Forelimb muscle (tissue), 1 donor: ENCODE results near the gene DYNLL2. TPM values are rescaled to one million over a fixed set of nuclear protein-coding genes. Genes with fewer than 3 reads are reported as not detected.
"Not testable (repeated sequence)": the region's sequence is repeated elsewhere in the genome, so short reads cannot be mapped to it uniquely, and the experiment has no call there.

Source experiments
- DNase-seq: peaks from one replicate; pipeline ENCODE4 v3.0.0-alpha.2; 2013; ENCODE audit warnings: low read depth
- polyA plus RNA-seq: library from polyadenylated mRNA; unstranded; fragments of 120-200 nt; gene quantifications from one replicate; pipeline ENCODE4 v1.2.1, GENCODE V29; 2013; ENCODE audit not compliant: insufficient read length

The DYNLL2 gene
- polyA plus RNA-seq, 1 donor, result 41.0 TPM

DNA sequence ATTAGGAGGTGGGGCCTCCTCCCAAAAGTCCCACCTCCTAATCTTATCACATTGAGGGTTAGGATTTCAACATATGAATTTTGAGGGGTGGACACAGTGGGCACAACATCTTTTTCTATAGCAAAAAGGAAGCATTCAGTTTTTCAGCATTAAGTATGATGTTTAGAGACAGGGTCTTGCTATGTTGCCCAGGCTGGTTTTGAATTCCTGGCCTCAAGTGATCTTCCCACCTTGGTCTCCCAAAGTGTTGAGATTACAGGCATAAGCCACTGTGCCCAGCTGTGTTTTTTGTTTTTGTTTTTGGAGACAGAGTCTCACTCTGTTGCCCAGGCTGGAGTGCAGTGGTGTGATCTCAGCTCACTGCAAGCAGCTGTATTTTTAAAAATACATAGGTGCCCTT is 18.7 kb downstream of the DYNLL2 start:
- not testable (repeated sequence) for DNase-seq

DNA sequence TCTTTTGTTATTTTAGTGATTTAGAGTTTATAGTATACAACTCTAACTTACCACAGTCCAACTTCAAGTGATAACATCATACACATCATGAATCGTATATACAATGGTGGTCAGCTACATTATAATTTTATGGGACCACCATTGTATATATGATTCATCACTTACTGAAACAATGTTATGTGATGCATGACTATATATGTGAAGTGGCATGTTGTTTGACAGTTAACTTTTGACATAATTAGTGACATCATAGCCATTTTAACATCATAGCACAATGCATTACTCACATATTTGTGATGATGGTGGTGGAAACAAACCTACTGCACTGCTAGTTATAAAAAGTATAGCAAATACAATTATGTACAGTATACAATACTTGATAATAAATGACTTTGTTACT is 21.9 kb downstream of the DYNLL2 start:
- no peak for DNase-seq

DNA sequence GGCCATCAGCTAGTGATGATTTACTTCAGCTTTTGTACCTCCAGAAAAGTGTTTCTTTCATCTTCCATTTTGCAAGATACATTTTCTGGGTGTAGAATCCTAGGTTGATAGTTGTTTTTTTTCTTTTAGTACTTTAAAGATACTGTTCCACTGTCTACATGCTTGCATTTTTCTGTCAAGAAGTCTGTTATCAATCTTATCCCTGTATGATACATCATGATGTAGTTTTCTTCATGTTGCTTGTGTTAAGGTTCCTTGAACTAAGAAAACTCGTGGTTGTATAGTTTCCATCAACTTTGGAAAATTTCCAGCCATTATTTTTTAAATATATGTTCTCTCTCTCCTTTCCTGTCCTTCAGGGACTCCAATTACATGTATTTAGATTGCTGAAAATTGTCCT is 24.1 kb downstream of the DYNLL2 start:
- DNase-seq, result no peak

DNA sequence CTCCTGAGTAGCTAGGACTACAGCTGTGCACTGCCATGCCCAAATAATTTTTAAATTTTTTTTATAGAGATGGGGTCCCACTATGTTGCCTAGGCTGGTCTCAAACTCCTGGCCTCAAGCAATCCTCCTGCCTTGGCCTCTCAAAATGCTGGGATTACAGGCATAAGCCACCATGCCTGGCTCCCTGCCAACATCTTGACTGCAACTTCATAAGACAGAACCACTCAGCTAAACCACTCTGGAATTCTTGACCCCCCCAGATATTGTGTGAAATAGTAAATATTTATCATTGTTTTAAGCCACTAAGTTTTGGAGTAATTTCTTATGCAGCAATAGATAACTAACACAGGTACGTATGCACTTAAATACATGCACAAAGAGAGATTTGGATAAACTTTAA is 26.0 kb downstream of the DYNLL2 start:
- no peak for DNase-seq

DNA sequence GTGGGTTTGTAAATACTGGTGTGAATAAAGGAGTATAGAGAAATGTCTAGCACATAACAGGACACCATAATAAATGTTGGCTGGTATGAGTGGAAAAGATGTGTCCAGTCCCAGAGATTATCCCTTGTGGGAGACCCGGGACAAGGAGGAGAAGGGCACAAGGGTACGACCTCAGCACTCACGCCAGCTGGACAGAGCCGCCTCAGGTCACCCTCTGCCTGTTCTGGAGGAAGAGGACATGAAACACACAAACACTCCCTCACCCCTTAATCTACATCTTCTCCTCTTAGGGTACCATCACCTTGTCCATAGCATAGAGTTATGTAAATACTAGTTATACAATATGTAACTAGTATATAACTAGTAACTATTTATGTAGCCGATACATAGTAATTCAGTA is 26.8 kb downstream of the DYNLL2 start:
- DNase-seq, result no peak

DNA sequence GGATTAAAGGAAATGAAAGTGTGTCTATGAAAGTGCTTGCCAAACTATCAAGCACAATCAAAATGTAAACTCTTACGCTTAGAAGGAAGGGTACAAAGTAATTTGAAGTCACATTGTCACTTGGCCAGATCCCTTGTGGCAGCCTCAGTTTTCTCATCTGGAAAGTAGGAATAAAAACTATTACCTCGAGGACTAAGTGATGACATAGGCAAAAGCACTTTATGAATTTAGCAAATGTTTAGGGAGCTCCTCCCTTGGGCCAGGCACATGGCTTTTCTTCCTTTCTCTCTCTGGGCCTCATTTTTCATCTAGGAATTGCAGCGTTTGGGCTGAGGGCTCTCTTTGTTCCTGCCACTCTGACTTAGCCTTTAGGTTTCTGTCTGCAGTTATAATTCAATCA is 28.5 kb downstream of the DYNLL2 start:
- no peak for DNase-seq

DNA sequence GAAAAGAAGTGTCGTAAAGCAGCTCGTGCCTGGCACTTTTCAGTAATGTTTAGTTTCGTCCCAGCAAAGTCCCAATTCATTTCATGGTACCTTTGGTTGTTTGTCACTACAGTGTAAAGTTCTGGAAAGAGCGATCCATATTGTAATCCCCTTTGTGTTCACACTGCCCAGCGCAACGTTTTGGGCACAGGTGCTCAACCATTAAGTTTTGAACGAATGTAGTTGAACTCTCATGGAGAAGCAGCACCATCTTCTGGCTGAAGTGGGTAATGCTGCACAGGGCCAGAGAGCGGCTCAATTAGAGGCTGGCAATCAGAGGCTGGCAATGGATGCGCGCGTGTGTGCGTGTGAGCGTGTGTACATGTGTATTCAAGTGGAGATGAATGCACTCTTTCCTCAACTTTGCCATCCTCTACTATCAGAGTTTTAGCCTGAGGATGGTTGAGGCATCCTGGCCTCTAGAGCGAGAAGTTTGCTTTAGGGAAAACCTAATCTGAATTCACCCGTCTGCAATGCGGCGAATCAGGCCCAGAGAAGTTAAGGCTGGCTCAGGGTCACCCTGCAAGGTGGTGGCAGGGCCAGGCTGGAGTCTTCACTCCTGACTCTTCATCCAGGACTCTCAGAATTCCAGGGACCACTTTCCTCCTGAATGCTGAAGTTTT is 29.9 kb downstream of the DYNLL2 start:
- DNase-seq, result peak; percentile 8

DNA sequence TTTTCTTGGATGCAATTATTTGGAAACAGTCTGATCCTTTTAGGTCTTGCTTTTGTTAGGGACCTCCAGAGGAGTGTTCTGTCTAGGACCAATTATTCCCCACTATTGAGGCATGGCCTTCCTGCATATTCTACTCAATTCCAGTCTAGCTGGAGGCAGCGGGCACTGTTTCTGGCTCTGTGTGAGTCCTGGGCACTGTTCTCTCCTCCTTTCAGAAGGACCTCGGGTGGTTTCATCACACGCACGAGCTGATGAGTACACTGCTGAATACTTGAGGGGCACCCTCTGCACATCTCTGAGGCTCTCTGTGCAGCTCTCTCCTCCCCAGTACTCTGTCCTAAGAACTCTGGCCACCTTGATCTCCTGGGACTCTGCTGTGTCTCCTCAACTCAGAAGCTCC is 30.7 kb downstream of the DYNLL2 start:
- DNase-seq, result no peak

DNA sequence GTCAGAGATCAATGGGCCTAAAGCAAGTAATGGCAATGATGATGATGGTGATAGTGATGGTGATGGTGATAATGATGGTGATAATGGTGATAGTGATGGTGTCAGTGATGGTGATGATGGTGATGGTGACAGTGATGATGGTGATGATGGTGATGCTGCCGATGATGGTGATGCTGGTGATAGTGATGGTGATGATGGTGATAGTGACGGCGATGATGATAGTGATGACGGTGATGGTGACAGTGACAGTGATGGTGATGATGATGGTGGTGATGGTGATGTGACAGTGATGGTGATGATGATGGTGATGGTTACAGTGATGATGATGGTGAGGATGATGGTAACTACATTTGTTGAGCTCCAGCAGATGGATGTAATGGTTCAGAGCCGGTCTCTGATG is 34.2 kb downstream of the DYNLL2 start:
- DNase-seq, result no peak

DNA sequence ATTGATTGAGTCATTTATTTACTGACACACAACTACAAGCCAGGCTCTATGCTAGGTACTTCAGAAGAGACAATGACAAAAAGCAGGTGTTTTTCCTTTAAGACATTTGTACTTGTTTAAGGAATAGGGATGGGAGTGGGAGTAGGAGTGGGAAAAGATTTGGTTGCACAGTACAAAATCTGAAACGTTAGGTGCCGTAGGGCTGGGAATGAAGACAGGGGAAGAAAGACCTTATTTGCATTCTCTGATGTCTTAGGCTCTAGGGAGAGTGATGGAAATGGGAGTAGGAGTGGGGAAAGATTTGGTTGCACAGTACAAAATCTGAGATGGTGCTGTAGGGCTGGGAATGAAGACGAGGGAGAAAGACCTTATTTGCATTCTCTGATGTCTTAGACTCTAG is 36.3 kb downstream of the DYNLL2 start:
- DNase-seq, result no peak

DNA sequence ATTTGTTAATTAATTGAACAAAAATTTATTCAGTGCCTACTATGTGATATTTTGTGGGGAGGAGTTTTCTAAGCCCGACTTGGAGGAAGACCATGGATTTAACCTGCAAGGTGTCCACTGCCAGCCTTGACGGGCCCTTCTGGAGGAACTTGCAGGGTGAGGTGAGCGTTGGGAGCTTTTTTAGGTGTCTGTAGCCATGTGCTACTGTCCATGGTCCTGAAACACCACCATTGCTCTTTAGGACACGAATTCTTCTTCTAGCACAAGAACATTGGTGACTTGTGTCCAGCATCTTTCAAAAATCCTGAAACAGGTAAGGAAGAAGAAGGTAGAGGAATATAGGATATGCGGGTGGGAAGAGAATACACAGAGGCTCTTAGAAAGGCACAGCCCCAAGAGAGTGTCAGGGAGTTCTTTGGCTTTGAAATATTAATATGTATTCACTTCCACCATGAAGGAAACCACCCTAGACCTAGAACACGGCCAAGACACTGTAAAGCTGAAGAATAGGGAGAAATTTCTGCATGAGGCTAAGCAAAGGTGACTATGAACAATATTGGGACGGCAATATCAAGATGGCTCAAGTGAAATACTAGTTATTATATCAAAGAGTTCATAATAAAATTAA is 37.1 kb downstream of the DYNLL2 start:
- DNase-seq, result peak; percentile 55

DNA sequence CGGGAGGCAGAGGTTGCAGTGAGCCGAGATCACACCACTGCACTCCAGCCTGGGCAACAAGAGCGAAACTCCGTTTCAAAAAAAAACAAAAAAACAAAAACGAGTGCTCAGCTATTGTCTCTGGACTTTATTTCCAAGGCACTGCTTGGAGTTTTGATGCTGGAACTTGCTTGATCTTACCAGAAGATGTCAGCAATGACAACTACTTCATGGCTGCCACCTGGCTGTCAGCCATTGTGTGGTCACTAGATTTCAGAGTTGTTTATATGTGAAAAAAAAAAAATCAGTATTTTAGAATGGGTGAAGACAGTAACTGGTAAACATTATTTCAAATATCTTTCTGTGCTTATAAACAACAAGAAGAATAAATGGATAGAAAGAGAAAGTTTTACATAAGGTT is 38.7 kb downstream of the DYNLL2 start:
- DNase-seq, result no peak

DNA sequence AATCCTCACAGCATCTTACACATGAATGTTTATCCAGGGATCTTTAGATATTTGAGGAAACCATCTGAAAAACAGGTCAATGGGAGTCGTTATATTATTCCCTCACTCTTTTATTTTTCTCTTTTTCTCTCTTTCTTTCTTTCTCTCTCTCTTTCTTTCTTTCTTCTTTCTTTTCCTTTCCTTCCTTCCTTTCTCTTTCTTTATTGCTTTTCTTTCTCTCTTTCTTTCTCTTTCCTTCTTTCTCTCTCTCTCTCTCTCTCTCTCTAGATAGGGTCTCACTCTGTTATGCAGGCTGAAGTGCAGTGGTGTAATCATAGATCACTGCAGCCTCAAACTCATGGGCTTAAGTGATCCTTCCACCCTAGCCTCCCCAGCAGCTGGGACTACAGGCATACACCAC is 44.6 kb downstream of the DYNLL2 start:
- no peak for DNase-seq

DNA sequence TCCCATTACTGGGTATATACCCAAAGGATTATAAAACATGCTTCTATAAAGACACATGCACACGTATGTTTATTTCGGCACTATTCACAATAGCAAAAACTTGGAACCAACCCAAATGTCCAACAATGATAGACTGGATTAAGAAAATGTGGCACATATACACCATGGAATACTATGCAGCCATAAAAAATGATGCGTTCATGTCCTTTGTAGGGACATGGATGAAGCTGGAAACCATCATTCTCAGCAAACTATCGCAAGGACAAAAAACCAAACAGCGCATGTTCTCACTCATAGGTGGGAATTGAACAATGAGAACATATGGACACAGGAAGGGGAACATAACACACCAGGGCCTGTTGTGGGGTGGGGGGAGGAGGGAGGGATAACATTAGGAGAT is 49.5 kb downstream of the DYNLL2 start:
- DNase-seq, result not testable (repeated sequence)

DNA sequence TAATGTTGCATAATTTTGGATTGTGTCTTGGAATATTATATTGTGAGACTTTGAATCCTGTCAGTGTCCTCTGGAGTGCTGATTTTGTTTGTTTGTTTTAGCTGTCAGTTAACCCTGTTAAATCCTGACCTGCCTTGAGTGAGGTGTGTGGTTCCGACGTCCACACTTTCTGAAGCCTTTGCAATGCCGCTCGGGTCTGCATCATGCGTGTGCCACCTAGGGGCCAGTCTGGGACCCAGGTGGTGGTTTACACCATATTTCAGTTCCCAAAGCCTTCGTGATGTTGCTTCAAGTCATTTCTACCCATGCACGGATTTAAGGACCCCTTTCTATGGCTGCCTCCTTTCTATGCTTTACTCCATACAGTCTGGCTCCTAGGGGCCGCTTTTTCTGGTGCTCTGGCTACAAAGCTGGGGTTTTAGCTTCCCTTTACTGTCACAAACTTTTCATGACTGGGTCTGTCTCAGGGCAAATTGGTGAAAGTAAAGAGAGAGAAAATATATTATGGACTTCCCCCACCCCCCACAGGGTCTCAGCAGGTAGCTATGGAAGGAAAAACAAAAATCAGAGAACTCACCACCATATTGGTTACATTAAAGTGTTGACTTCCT is 53.6 kb downstream of the DYNLL2 start:
- no peak for DNase-seq

DNA sequence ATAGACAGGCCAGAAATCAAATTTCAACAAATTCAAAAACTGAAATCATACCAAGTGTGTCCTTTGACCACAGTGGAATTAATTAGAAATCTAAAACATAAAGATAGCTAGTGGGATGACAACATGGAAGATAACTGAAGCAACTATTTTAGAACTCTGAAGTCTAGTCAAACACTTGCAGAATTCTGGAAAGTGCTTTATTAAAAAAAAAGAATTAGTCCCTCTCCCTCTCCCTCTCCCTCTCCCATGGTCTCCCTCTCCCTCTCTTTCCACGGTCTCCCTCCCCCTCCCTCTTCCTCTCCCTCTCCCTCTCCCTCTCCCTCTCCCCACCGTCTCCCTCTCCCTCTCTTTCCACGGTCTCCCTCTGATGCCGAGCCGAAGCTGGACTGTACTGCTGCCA is 58.3 kb downstream of the DYNLL2 start:
- no peak for DNase-seq

DNA sequence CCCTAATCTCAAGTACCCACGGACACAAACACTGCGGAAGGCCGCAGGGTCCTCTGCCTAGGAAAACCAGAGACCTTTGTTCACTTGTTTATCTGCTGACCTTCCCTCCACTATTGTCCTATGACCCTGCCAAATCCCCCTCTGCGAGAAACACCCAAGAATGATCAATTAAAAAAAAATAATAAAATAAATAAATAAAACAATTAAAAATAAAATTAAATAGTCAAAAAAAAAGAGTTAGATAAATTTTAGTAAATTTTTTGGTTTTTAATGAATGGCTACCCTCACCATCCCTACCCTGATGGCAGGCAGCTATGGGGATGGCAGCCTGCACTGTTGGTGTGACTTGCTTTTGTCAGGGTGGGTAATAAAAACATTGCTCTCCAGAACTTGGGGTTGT is 60.1 kb downstream of the DYNLL2 start:
- DNase-seq, result not testable (repeated sequence)

DNA sequence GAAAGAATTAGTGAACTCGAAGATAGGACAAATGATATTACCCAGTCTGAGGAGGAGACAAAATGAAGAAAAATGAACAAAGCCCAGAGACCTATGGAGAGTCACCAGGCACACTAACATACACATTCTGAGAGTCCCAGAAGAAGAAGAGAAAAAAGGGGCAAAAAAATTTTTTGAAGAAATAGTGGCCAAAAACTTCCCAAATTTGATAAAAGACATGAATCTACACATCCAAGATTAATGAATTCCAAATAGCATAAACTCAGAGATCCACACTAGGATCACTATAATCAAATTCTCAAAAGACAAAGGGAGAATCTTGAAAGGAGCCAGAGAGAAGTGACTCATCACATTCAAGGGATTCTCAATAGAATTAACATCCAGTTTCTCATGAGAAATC is 61.6 kb downstream of the DYNLL2 start:
- DNase-seq, result no peak

Other genes starting within 250 kb of the DYNLL2 start
- 36.1 TPM for gene MRPS23, start 233.4 kb upstream of the DYNLL2 start, polyA plus RNA-seq
- 48.8 TPM for gene CUEDC1, start 128.0 kb upstream of the DYNLL2 start, polyA plus RNA-seq
- 46.1 TPM for gene VEZF1, start 95.2 kb upstream of the DYNLL2 start, polyA plus RNA-seq
- 159 TPM for gene SRSF1, start 76.2 kb upstream of the DYNLL2 start, polyA plus RNA-seq
- gene OR4D1, start 65.0 kb downstream of the DYNLL2 start, polyA plus RNA-seq, result not detected
- not detected for gene OR4D2, start 83.6 kb downstream of the DYNLL2 start, polyA plus RNA-seq
- gene EPX, start 109.3 kb downstream of the DYNLL2 start, polyA plus RNA-seq, result 0.59 TPM
- 15.1 TPM for gene MKS1, start 135.8 kb downstream of the DYNLL2 start, polyA plus RNA-seq
- gene LPO, start 155.2 kb downstream of the DYNLL2 start, polyA plus RNA-seq, result 0.19 TPM
- 10.5 TPM for gene MPO, start 197.5 kb downstream of the DYNLL2 start, polyA plus RNA-seq
- 5.8 TPM for gene TSPOAP1, start 245.4 kb downstream of the DYNLL2 start, polyA plus RNA-seq